ENCODE measurements around the gene CENPT.
"Not testable (repeated sequence)": the region's sequence is repeated elsewhere in the genome, so short reads cannot be mapped to it uniquely, and the experiment has no call there.

Gene CENPT

DNA sequence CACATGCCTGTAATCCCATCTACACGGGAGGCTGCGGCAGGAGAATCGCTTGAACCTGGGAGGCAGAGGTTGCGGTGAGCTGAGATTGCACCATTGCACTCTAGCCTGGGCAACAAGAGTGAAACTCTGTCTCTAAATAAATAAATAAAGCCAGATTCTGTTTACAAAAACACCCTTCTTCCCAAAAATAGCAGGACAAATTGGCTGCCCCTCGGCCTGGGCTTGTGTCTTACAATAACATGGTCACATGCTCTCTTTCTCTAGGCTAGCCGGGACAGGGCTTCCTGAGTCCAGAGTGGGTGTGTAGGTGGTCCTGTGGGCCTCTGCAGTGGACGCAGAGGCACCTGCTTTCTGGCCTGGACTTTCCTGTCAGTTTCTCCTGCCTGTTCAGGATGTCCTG is 22.2 kb upstream of the CENPT start:
- Histone ChIP-seq H3K27me3 (no peaks in the 10 kb centered on the region), H3K27ac (no peak overlapping the region), H3K9me3 (replicated peaks in 1 of 11) (no peaks in the 10 kb centered on the region), H3K4me1 (peaks cover 15 to 27% (median 21%) of the 10 kb centered on the region in 10 experiments), H3K4me2 (no peak overlapping the region), H3K4me3 (no peak overlapping the region), H3K36me3 (peaks cover 69 to 80% (median 75%) of the 10 kb centered on the region in 11 experiments), H3K9ac (no peak overlapping the region; a peak in 1 of 22 replicates), H4K20me1 (peaks cover 19 to 87% (median 69%) of the 10 kb centered on the region in 11 experiments; a peak in 21 of 22 replicates)
- no peak for TF ChIP-seq Cebpa-rat (IDR thresholded peaks at IDR 0.05)

DNA sequence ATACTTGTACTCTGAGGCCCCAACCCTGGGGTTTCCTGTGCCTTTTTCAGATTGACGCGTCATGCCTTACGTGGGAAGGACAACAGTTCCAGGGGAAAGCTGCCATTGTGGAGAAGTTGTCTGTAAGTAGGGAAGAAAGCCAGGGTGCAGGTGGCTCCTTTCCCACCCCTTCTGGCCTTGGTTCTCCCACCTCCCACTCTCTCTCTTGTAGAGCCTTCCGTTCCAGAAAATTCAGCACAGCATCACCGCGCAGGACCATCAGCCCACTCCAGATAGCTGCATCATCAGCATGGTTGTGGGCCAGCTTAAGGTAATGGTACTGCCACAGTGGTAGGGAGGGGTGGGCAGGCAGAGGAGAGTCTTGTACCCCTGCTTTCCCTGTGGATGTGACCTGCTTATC is 20.8 kb upstream of the CENPT start:
- H3K36me3 ChIP-seq = peaks cover 77 to 92% (median 86%) of the 10 kb centered on the region in 11 experiments
- peaks cover 6 to 19% (median 12%) of the 10 kb centered on the region in 10 experiments for H3K4me1 ChIP-seq

GRCh38 chr16:67865318-67865717 is 17.8 kb upstream of the CENPT start:
- H3K36me3 ChIP-seq = peaks cover 88 to 100% (median 99%) of the 10 kb centered on the region in 11 experiments

More for the DNA sequence above, 20.8 kb upstream of the CENPT start:
- H3K4me3 ChIP-seq = no peak overlapping the region
- no peak for TF ChIP-seq Cebpa-rat (IDR thresholded peaks at IDR 0.05)
- H3K4me2 ChIP-seq = no peak overlapping the region
- H3K9ac ChIP-seq = 0 out of 22 replicates have a peak overlapping the region, but pooled peaks of 2 of the 11 experiments have one; percentile 11 to 29
- no peaks in the 10 kb centered on the region for H3K27me3 ChIP-seq
- no peak overlapping the region for H3K27ac ChIP-seq
- no peaks in the 10 kb centered on the region for H3K9me3 ChIP-seq (replicated peaks in 1 of 11)
- peaks cover 24 to 87% (median 70%) of the 10 kb centered on the region in 11 experiments; a peak in 21 of 22 replicates for H4K20me1 ChIP-seq

GRCh38 chr16:67864594-67864993 is 17.1 kb upstream of the CENPT start:
- TF ChIP-seq Cebpa-rat (IDR thresholded peaks at IDR 0.05) = no peak
- Histone ChIP-seq H3K27me3 (no peaks in the 10 kb centered on the region), H3K4me3 (no peak overlapping the region), H4K20me1 (peaks cover 58 to 97% (median 93%) of the 10 kb centered on the region in 11 experiments; a peak in 21 of 22 replicates), H3K9me3 (replicated peaks in 1 of 11) (no peaks in the 10 kb centered on the region), H3K27ac (no peak overlapping the region), H3K4me1 (peaks cover 0 to 34% (median 26%) of the 10 kb centered on the region in 10 experiments; a peak in 14 of 20 replicates), H3K4me2 (no peak overlapping the region), H3K9ac (no peak overlapping the region), H3K36me3 (peaks cover 82 to 100% (median 98%) of the 10 kb centered on the region in 11 experiments)

More at GRCh38 chr16:67865318-67865717, 17.8 kb upstream of the CENPT start:
- Histone ChIP-seq H3K27ac (no peak overlapping the region), H3K4me3 (no peak overlapping the region), H4K20me1 (peaks cover 53 to 96% (median 90%) of the 10 kb centered on the region in 11 experiments; a peak in 21 of 22 replicates), H3K4me1 (peaks cover 0 to 32% (median 25%) of the 10 kb centered on the region in 10 experiments; a peak in 14 of 20 replicates), H3K9me3 (replicated peaks in 1 of 11) (no peaks in the 10 kb centered on the region), H3K4me2 (no peak overlapping the region), H3K9ac (no peak overlapping the region), H3K27me3 (no peaks in the 10 kb centered on the region)
- TF ChIP-seq Cebpa-rat (IDR thresholded peaks at IDR 0.05) = no peak

DNA sequence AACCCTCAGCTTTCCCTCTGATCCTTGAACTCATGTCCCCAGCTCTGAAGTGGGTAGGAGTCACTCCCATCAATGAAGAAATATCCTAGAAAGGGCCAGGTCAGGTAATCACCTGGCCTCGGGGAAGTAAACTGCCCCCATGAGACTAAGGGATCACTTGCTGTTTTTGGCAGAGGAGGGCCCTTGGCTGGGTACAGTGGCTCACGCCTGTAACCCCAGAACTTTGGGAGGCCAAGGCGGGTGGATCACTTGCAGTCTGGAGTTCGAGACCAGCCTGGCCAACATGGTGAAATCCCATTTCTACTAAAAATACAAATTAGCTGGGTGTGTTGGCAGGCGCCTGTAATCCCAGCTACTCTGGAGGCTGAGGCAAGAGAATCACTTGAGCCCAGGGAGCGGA is 16.6 kb upstream of the CENPT start:
- H3K4me3 ChIP-seq; H3K9me3 ChIP-seq (replicated peaks in 1 of 11); H3K4me2 ChIP-seq; H3K27me3 ChIP-seq: not testable (repeated sequence)
- H4K20me1 ChIP-seq = peaks cover 64 to 100% (median 97%) of the 10 kb centered on the region in 11 experiments; a peak in 21 of 22 replicates
- 0 out of 22 replicates have a peak overlapping the region, but pooled peaks of 1 of the 11 experiments have one; percentile 8 for H3K9ac ChIP-seq
- peak overlapping the region in 1 of 11 experiments; percentile 14; a peak in 1 of 22 replicates for H3K27ac ChIP-seq
- H3K36me3 ChIP-seq = peaks cover 77 to 100% (median 98%) of the 10 kb centered on the region in 11 experiments
- H3K4me1 ChIP-seq = peaks cover 0 to 37% (median 26%) of the 10 kb centered on the region in 10 experiments; a peak in 14 of 20 replicates

GRCh38 chr16:67862623-67863583 is 15.4 kb upstream of the CENPT start:
- peaks cover 75 to 100% (median 100%) of the 10 kb centered on the region in 11 experiments; a peak in 21 of 22 replicates for H4K20me1 ChIP-seq
- TF ChIP-seq Cebpa-rat (IDR thresholded peaks at IDR 0.05) = no peak
- H3K4me3 ChIP-seq = no peak overlapping the region
- peak overlapping the region in 2 of 11 experiments; percentile 18 to 60; a peak in 1 of 22 replicates for H3K27ac ChIP-seq
- peak overlapping the region in 2 of 11 experiments; percentile 21 to 52; a peak in 1 of 22 replicates for H3K9ac ChIP-seq
- peaks cover 65 to 100% (median 93%) of the 10 kb centered on the region in 11 experiments for H3K36me3 ChIP-seq
- no peaks in the 10 kb centered on the region for H3K9me3 ChIP-seq (replicated peaks in 1 of 11)
- peak overlapping the region in 3 of 11 experiments; percentile 2 to 12 (median 7); a peak in 2 of 22 replicates for H3K4me2 ChIP-seq
- peaks cover 0 to 48% (median 27%) of the 10 kb centered on the region in 10 experiments; a peak in 15 of 20 replicates for H3K4me1 ChIP-seq
- H3K27me3 ChIP-seq = no peaks in the 10 kb centered on the region

DNA sequence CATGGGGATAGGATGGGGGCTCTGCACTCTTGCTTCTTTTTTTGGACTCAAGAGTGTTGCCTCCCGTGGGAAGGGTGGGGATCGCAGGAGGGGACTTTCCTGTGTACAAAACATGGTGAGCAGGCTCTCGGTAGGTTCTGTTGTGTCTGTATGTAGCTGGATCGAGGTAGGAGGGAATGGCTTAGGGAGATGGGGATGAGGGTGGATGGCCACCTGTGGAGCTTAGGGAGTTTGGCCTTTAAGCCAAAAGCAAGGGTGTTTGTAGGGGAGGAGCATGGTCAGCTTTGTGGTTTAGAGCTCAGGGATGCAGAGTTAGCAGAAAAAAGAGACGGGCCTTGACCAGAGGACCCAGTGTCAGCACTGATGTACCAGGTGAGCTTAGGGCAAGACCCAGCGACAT is 14.4 kb upstream of the CENPT start:
- Histone ChIP-seq H3K9ac (peak overlapping the region in 4 of 11 experiments; percentile 8 to 53 (median 49); a peak in 4 of 22 replicates), H3K4me3 (no peak overlapping the region), H3K9me3 (replicated peaks in 1 of 11) (no peaks in the 10 kb centered on the region), H4K20me1 (peaks cover 85 to 100% (median 100%) of the 10 kb centered on the region in 11 experiments), H3K4me1 (peaks cover 0 to 59% (median 32%) of the 10 kb centered on the region in 10 experiments; a peak in 15 of 20 replicates), H3K27ac (peak overlapping the region in 2 of 11 experiments; percentile 60 to 67; a peak in 3 of 22 replicates), H3K4me2 (peak overlapping the region in 4 of 11 experiments; percentile 5 to 63 (median 47); a peak in 6 of 22 replicates), H3K27me3 (no peaks in the 10 kb centered on the region), H3K36me3 (peaks cover 55 to 100% (median 89%) of the 10 kb centered on the region in 11 experiments)
- no peak for TF ChIP-seq Cebpa-rat (IDR thresholded peaks at IDR 0.05)

- Histone ChIP-seq H4K20me1 (peaks cover 94 to 100% (median 100%) of the 10 kb centered on the region in 11 experiments), H3K4me2 (peak overlapping the region in 4 of 11 experiments; percentile 17 to 63 (median 47); a peak in 6 of 22 replicates), H3K9me3 (replicated peaks in 1 of 11) (no peaks in the 10 kb centered on the region), H3K36me3 (peaks cover 44 to 100% (median 89%) of the 10 kb centered on the region in 11 experiments), H3K27ac (peak overlapping the region in 2 of 11 experiments; percentile 60 to 67; a peak in 4 of 22 replicates), H3K9ac (peak overlapping the region in 5 of 11 experiments; percentile 1 to 53 (median 29); a peak in 5 of 22 replicates), H3K4me3 (no peak overlapping the region), H3K4me1 (peaks cover 0 to 69% (median 34%) of the 10 kb centered on the region in 10 experiments; a peak in 15 of 20 replicates), H3K27me3 (no peaks in the 10 kb centered on the region)
- TF ChIP-seq Cebpa-rat (IDR thresholded peaks at IDR 0.05) = no peak
Measured at GRCh38 chr16:67860589-67861398, 13.3 kb upstream of the CENPT start.
